HEK293 (cell line): ENCODE results near the gene CUTC.

Source experiments
- CTCF ChIP-seq: fragments of 450-650 bp; formaldehyde crosslinking; IDR thresholded peaks from 2 replicates; pipeline ENCODE4 v1.5.1; 2016; ENCODE audit warnings: missing biosample characterization, missing genetic modification characterization
- HOXC10 ChIP-seq: sonication (generic); formaldehyde crosslinking; IDR thresholded peaks from 2 replicates; pipeline ENCODE4 v1.8.1; 2023; ENCODE audit warnings: mild to moderate bottlenecking, missing genetic modification reagents
- KLF16 ChIP-seq: fragments of 450-650 bp; formaldehyde crosslinking; IDR thresholded peaks from 2 replicates; pipeline ENCODE4 v1.5.1; 2017; ENCODE audit warnings: missing biosample characterization, missing genetic modification characterization
- SP2 ChIP-seq: fragments of 450-650 bp; formaldehyde crosslinking; IDR thresholded peaks from 2 replicates; pipeline ENCODE4 v1.5.1; 2016; ENCODE audit warnings: missing biosample characterization, missing genetic modification characterization
- ZNF274 ChIP-seq, 2 experiments: fragments of 200-500 bp in 1 of 2; fragments of 450-650 bp in 1 of 2; sonication (Bioruptor generic) in 1 of 2; formaldehyde crosslinking in 1 of 2; IDR thresholded peaks; 2 replicates each; pipeline versions ENCODE4 v1.5.1 to v1.6.1; 2014 to 2016; ENCODE audit warnings: borderline replicate concordance in 1 of 2, inconsistent platforms in 1 of 2, low read length in 1 of 2, missing biosample characterization in 1 of 2, missing genetic modification characterization in 1 of 2
- ZNF311 ChIP-seq: fragments of 450-650 bp; formaldehyde crosslinking; IDR thresholded peaks from 2 replicates; pipeline ENCODE4 v1.5.1; 2017; ENCODE audit warnings: missing biosample characterization, missing genetic modification characterization, borderline replicate concordance
- ZNF350 ChIP-seq: fragments of 450-650 bp; formaldehyde crosslinking; IDR thresholded peaks from 2 replicates; pipeline ENCODE4 v1.5.0; 2017; ENCODE audit warnings: missing biosample characterization, mild to moderate bottlenecking, missing genetic modification characterization
- ZNF416 ChIP-seq: fragments of 450-650 bp; formaldehyde crosslinking; IDR thresholded peaks from 2 replicates; pipeline ENCODE4 v1.5.1; 2016; ENCODE audit warnings: missing biosample characterization, missing genetic modification characterization
- ZNF501 ChIP-seq: fragments of 450-650 bp; formaldehyde crosslinking; IDR thresholded peaks from 2 replicates; pipeline ENCODE4 v1.5.1; 2016; ENCODE audit warnings: missing biosample characterization, missing genetic modification characterization
- ZNF704 ChIP-seq: fragments of 450-650 bp; formaldehyde crosslinking; IDR thresholded peaks from 2 replicates; pipeline ENCODE4 v1.5.1; 2016; ENCODE audit warnings: missing biosample characterization, missing genetic modification characterization
- ZNF777 ChIP-seq: fragments of 450-650 bp; formaldehyde crosslinking; IDR thresholded peaks from 2 replicates; pipeline ENCODE4 v1.5.1; 2017; ENCODE audit warnings: missing biosample characterization, missing genetic modification characterization, borderline replicate concordance
- TF ChIP-seq, protein P1 (sequence below): fragments of 450-650 bp; formaldehyde crosslinking; IDR thresholded peaks from 2 replicates; pipeline ENCODE4 v1.5.1; 2017; ENCODE audit warnings: missing biosample characterization, missing genetic modification characterization
- TF ChIP-seq, protein P2 (sequence below): fragments of 450-650 bp; formaldehyde crosslinking; IDR thresholded peaks from 2 replicates; pipeline ENCODE4 v1.5.1; 2016; ENCODE audit warnings: missing biosample characterization, missing genetic modification characterization

- TF ChIP-seq ZNF704 (tag by site-specific recombination) (no peak), ZNF416 (tag by site-specific recombination) (no peak), ZNF777 (tag by site-specific recombination) (no peak), CTCF (tag by site-specific recombination) (no peak), SP2 (tag by site-specific recombination) (no peak), HOXC10 (CRISPR knock-in tag) (no peak), ZNF501 (tag by site-specific recombination) (no peak), KLF16 (tag by site-specific recombination) (no peak), ZNF311 (no peak), ZNF350 (no peak), ZNF274 (IDR thresholded peaks at IDR 0.05; ENCODE audit: low read length) (no peak), ZNF274 (tag by site-specific recombination; IDR thresholded peaks at IDR 0.05; ENCODE audit: borderline replicate concordance) (no peak)
- TF ChIP-seq, protein P1, sequence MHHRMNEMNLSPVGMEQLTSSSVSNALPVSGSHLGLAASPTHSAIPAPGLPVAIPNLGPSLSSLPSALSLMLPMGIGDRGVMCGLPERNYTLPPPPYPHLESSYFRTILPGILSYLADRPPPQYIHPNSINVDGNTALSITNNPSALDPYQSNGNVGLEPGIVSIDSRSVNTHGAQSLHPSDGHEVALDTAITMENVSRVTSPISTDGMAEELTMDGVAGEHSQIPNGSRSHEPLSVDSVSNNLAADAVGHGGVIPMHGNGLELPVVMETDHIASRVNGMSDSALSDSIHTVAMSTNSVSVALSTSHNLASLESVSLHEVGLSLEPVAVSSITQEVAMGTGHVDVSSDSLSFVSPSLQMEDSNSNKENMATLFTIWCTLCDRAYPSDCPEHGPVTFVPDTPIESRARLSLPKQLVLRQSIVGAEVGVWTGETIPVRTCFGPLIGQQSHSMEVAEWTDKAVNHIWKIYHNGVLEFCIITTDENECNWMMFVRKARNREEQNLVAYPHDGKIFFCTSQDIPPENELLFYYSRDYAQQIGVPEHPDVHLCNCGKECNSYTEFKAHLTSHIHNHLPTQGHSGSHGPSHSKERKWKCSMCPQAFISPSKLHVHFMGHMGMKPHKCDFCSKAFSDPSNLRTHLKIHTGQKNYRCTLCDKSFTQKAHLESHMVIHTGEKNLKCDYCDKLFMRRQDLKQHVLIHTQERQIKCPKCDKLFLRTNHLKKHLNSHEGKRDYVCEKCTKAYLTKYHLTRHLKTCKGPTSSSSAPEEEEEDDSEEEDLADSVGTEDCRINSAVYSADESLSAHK (tag by site-specific recombination): no peak
- TF ChIP-seq, protein P2, sequence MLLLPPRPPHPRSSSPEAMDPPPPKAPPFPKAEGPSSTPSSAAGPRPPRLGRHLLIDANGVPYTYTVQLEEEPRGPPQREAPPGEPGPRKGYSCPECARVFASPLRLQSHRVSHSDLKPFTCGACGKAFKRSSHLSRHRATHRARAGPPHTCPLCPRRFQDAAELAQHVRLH (tag by site-specific recombination): no peak
Observed at GRCh38 chr10:99761365-99761764, 29.3 kb downstream of the CUTC start.
